ENCODE measurements around the gene PDCD10. TPM values are rescaled to one million over a fixed set of nuclear protein-coding genes. Genes with fewer than 3 reads are reported as not detected.

PDCD10 gene
- total RNA-seq, 1 donor from 2014 or later: 38.4 TPM

DNA sequence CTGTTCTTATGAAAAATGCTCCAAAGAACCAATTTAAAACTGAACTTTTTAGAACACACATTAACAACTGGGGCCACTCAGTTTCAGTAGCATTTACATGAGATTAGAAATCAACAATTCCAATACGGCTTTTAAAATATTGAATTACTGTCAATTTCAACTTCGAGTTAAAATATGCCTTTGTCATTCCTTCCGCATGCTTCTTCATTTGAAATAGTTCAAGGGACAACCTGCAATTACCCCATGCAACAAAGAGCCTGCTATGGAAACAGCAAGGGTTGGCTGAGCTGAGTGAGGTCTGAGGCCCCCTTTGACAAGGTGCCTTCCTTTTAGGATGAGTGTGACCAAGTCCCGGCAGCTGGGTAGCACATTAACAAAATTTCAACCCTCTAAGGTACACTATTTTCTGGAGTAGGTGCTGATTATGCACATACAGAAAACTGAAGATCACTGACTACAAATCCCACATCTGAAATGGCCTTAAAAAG lies 11.6 kb downstream of the PDCD10 start:
- Mint-ChIP-seq H3K27ac (ENCODE audit: unreplicated experiment) (no peak overlapping the region), H3K4me3 (ENCODE audit: unreplicated experiment) (no peak overlapping the region), H3K4me1 (ENCODE audit: unreplicated experiment) (peaks cover under 1% of the 10 kb centered on the region), H3K9me3 (ENCODE audit: unreplicated experiment) (no peaks in the 10 kb centered on the region), H3K27me3 (ENCODE audit: unreplicated experiment) (no peaks in the 10 kb centered on the region), H3K36me3 (ENCODE audit: unreplicated experiment) (peaks cover 15% of the 10 kb centered on the region)
- TF ChIP-seq, protein P1, sequence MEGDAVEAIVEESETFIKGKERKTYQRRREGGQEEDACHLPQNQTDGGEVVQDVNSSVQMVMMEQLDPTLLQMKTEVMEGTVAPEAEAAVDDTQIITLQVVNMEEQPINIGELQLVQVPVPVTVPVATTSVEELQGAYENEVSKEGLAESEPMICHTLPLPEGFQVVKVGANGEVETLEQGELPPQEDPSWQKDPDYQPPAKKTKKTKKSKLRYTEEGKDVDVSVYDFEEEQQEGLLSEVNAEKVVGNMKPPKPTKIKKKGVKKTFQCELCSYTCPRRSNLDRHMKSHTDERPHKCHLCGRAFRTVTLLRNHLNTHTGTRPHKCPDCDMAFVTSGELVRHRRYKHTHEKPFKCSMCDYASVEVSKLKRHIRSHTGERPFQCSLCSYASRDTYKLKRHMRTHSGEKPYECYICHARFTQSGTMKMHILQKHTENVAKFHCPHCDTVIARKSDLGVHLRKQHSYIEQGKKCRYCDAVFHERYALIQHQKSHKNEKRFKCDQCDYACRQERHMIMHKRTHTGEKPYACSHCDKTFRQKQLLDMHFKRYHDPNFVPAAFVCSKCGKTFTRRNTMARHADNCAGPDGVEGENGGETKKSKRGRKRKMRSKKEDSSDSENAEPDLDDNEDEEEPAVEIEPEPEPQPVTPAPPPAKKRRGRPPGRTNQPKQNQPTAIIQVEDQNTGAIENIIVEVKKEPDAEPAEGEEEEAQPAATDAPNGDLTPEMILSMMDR (IDR thresholded peaks at IDR 0.05): no peak
- DNase-seq (ENCODE audit: extremely low spot score, unreplicated experiment): no peak

DNA sequence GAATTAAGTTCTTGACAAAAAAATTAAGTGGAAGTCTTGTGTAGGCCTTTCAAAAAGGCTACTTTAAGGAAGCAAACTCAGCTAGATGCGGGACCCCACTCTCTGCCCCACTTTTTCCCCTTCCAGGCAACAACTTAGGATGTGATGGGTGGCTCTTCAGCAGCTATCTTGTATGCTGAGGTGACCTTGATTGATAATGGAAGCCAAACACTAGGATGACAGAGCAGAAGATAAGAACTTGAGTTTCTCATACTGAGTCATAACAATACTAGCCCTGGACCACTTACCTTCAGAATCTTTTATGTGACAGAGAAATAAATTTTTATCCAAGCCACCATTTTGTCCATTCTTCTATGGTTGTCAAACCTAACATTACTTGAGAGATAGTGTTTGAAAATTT lies 16.1 kb downstream of the PDCD10 start:
- no peaks in the 10 kb centered on the region for H3K27me3 Mint-ChIP-seq (ENCODE audit: unreplicated experiment)
- peaks cover 39% of the 10 kb centered on the region for H3K36me3 Mint-ChIP-seq (ENCODE audit: unreplicated experiment)
- no peak for DNase-seq (ENCODE audit: extremely low spot score, unreplicated experiment)
- H3K9me3 Mint-ChIP-seq (ENCODE audit: unreplicated experiment): no peaks in the 10 kb centered on the region
- H3K27ac Mint-ChIP-seq (ENCODE audit: unreplicated experiment): no peak overlapping the region
- no peaks in the 10 kb centered on the region for H3K4me1 Mint-ChIP-seq (ENCODE audit: unreplicated experiment)
- no peak overlapping the region for H3K4me3 Mint-ChIP-seq (ENCODE audit: unreplicated experiment)
- TF ChIP-seq, protein P1 (IDR thresholded peaks at IDR 0.05): no peak

DNA sequence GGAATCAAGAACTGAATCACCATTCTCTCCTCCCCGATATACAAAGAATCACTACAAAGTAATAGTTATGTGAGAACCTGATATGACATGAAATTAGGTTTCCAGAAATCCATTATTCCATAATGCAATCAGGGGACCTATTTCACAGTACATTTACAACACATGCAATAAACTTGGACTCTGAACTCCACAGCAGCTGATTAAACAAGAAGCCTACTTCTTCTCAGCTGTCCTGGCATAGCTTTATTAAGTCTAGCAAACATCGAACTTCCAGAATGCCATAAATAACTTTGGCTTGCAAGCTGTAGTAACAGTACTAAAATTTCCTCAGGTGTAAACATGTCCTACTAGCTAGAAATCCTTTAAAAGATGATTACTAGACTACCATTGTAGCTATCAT lies 17.8 kb downstream of the PDCD10 start:
- Mint-ChIP-seq H3K36me3 (ENCODE audit: unreplicated experiment) (peaks cover 40% of the 10 kb centered on the region), H3K4me3 (ENCODE audit: unreplicated experiment) (no peak overlapping the region), H3K9me3 (ENCODE audit: unreplicated experiment) (peaks cover 4% of the 10 kb centered on the region), H3K4me1 (ENCODE audit: unreplicated experiment) (no peaks in the 10 kb centered on the region), H3K27me3 (ENCODE audit: unreplicated experiment) (no peaks in the 10 kb centered on the region), H3K27ac (ENCODE audit: unreplicated experiment) (no peak overlapping the region)
- TF ChIP-seq, protein P1 (IDR thresholded peaks at IDR 0.05): no peak
- no peak for DNase-seq (ENCODE audit: extremely low spot score, unreplicated experiment)

DNA sequence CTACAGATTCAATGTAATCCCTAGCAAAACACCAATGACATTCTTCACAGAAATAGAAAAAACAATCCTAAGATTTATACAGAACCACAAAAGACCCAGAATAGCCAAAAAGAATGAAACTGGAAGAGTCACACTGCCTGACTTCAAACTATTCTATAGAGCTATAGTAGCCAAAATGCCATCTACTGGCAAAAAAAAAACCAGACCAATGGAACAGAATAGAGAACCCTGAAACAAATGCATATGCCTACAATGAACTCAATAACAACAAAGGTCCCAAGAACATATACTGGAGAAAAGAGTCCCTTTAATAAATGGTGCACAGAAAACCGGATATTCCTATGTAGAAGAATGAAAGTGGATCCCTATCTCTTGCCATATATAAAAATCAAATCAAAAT lies 19.8 kb downstream of the PDCD10 start:
- H3K27ac Mint-ChIP-seq (ENCODE audit: unreplicated experiment): no peak overlapping the region
- H3K9me3 Mint-ChIP-seq (ENCODE audit: unreplicated experiment): peaks cover 5% of the 10 kb centered on the region
- H3K36me3 Mint-ChIP-seq (ENCODE audit: unreplicated experiment): peaks cover 46% of the 10 kb centered on the region
- no peaks in the 10 kb centered on the region for H3K4me1 Mint-ChIP-seq (ENCODE audit: unreplicated experiment)
- no peak overlapping the region for H3K4me3 Mint-ChIP-seq (ENCODE audit: unreplicated experiment)
- no peak for DNase-seq (ENCODE audit: extremely low spot score, unreplicated experiment)
- H3K27me3 Mint-ChIP-seq (ENCODE audit: unreplicated experiment): no peaks in the 10 kb centered on the region
- TF ChIP-seq, protein P1 (IDR thresholded peaks at IDR 0.05): no peak

DNA sequence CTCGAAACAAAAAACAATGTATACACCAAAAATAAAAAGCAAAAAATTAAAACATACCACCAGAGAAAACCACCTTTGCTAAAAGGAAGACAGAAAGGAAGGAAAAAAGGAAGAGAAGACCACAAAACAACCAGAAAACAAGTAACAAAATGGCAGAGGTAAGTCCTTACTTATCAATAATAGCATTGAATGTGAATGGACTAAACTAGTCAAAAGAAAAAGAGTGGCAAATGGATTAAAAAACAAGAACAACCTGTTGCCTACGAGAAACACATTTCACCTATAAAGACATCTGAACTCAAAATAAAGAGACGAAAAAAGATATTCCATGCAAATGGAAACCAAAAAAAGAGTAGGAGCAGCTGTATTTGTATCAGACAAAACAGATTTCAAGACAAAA lies 22.2 kb downstream of the PDCD10 start:
- no peaks in the 10 kb centered on the region for H3K27me3 Mint-ChIP-seq (ENCODE audit: unreplicated experiment)
- no peaks in the 10 kb centered on the region for H3K4me1 Mint-ChIP-seq (ENCODE audit: unreplicated experiment)
- DNase-seq (ENCODE audit: extremely low spot score, unreplicated experiment): no peak
- H3K9me3 Mint-ChIP-seq (ENCODE audit: unreplicated experiment): peaks cover 5% of the 10 kb centered on the region
- no peak overlapping the region for H3K4me3 Mint-ChIP-seq (ENCODE audit: unreplicated experiment)
- TF ChIP-seq, protein P1 (IDR thresholded peaks at IDR 0.05): no peak
- H3K27ac Mint-ChIP-seq (ENCODE audit: unreplicated experiment): no peak overlapping the region
- peaks cover 38% of the 10 kb centered on the region for H3K36me3 Mint-ChIP-seq (ENCODE audit: unreplicated experiment)
